MM.1S (cell line): Measurements from ENCODE around the gene DTHD1.

Source experiments
- DNase-seq: peaks from one replicate; pipeline ENCODE4 v3.0.0-alpha.2; 2015
- H2AFZ ChIP-seq: fragments of 300-600 bp; sonication (generic); 2 replicates; pipeline ENCODE4 v1.6.0; 2016; ENCODE audit warnings: antibody characterized with exemption, low read length
- H3F3A ChIP-seq: fragments of 300-600 bp; sonication (generic); 2 replicates; pipeline ENCODE4 v1.6.1; 2016; ENCODE audit warnings: mild to moderate bottlenecking, antibody characterized with exemption, low read length, moderate library complexity, mixed read lengths; ENCODE audit not compliant: insufficient read depth
- H3K27ac ChIP-seq: fragments of 300-600 bp; sonication (generic); 2 replicates; pipeline ENCODE4 v1.5.1; 2016; ENCODE audit warnings: mild to moderate bottlenecking, low read length
- H3K27me3 ChIP-seq: fragments of 300-600 bp; sonication (generic); replicated peaks from 2 replicates; pipeline ENCODE4 v1.6.0; 2016; ENCODE audit warnings: low read length; ENCODE audit not compliant: insufficient read depth
- H3K36me3 ChIP-seq: fragments of 300-600 bp; sonication (generic); replicated peaks from 2 replicates; pipeline ENCODE4 v1.6.1; 2016; ENCODE audit warnings: mild to moderate bottlenecking, low read length, mixed read lengths; ENCODE audit not compliant: insufficient read depth
- H3K4me1 ChIP-seq: fragments of 300-600 bp; sonication (generic); 2 replicates; pipeline ENCODE4 v1.6.1; 2016; ENCODE audit warnings: low read length, mixed read lengths
- H3K4me2 ChIP-seq: fragments of 300-600 bp; sonication (generic); 2 replicates; pipeline ENCODE4 v1.6.0; 2016; ENCODE audit warnings: low read depth, low read length
- H3K4me3 ChIP-seq: fragments of 300-600 bp; sonication (generic); 2 replicates; pipeline ENCODE4 v1.5.1; 2016; ENCODE audit warnings: low read length, mixed read lengths
- H3K79me2 ChIP-seq: fragments of 300-600 bp; sonication (generic); 2 replicates; pipeline ENCODE4 v1.6.1; 2016; ENCODE audit warnings: mixed run types, low read length, mixed read lengths
- H3K9ac ChIP-seq: fragments of 300-600 bp; sonication (generic); 2 replicates; pipeline ENCODE4 v1.6.1; 2016; ENCODE audit warnings: low read length, mixed read lengths
- H3K9me2 ChIP-seq: fragments of 300-600 bp; sonication (generic); replicated peaks from 2 replicates; pipeline ENCODE4 v1.6.1; 2016; ENCODE audit warnings: mild to moderate bottlenecking, low read length, mixed read lengths; ENCODE audit not compliant: insufficient read depth
- H3K9me3 ChIP-seq: fragments of 300-600 bp; sonication (generic); replicated peaks from 2 replicates; pipeline ENCODE4 v1.6.1; 2016; ENCODE audit warnings: mild to moderate bottlenecking, low read length, mixed read lengths; ENCODE audit not compliant: insufficient read depth
- H4K20me1 ChIP-seq: fragments of 300-600 bp; sonication (generic); 2 replicates; pipeline ENCODE4 v1.6.1; 2016; ENCODE audit warnings: mild to moderate bottlenecking, low read length, moderate library complexity, mixed read lengths; ENCODE audit not compliant: insufficient read depth
- EZH2 ChIP-seq: fragments of 300-600 bp; sonication (generic); optimal IDR thresholded peaks from 2 replicates; pipeline ENCODE3; 2017; ENCODE audit warnings: low read depth, mild to moderate bottlenecking, antibody characterized with exemption, low read length, mixed read lengths
- EZH2phosphoT487 ChIP-seq: fragments of 300-600 bp; sonication (generic); IDR thresholded peaks from 2 replicates; pipeline ENCODE4 v1.6.1; 2018; ENCODE audit warnings: antibody characterized with exemption, low read length
- TF ChIP-seq, protein P1 (sequence below): fragments of 300-600 bp; sonication (generic); IDR thresholded peaks from 2 replicates; pipeline ENCODE4 v1.5.1; 2016; ENCODE audit warnings: antibody characterized with exemption, low read length, mixed read lengths

DTHD1 gene

DNA sequence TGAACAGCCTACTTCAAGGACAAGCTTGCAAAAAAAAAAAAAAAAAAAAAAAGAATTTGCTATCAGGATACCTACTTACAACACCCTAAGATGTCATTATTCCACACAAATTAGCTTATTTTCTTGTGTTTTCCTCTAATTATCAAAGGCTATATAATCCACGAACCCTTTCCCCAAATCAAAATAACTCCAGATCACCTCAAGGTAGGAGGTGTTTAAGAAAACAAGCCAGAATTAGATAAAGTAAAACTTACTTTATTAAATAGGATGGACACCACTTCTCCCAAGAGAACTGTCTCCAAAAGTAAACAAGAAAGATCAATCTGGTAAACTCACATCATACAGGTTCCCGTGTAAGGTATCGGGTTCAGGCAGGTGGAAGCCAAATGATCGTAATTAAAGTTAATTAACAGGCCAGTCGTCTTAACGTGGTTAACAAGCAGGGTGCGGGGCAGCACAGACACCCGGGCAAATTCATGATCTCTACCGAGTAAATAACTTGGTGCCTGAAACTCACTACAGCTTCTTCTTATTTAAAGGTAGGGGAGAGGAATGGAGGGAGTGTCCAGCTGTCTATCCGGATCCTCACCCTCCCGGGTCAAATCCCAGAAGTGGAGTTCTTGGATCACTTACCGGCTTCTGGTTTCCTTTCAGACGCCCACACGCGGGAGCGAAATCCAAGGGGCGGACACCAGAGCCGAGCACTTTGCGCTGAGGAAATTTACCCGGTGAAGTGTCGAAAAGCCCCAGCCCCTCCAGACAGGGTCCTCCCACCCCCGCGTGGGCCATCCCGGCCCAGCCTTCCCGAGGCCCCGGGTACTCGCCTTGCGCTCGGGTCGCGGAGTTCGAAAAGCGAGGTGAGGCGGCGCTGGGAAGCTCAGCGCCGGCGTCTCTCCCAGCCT lies 37.8 kb upstream of the DTHD1 start:
- H3K79me2 ChIP-seq, result peaks cover 37% of the 10 kb centered on the region
- no peaks in the 10 kb centered on the region for H3K9me2 ChIP-seq
- H3K9me3 ChIP-seq, result no peaks in the 10 kb centered on the region
- TF ChIP-seq, protein P1, sequence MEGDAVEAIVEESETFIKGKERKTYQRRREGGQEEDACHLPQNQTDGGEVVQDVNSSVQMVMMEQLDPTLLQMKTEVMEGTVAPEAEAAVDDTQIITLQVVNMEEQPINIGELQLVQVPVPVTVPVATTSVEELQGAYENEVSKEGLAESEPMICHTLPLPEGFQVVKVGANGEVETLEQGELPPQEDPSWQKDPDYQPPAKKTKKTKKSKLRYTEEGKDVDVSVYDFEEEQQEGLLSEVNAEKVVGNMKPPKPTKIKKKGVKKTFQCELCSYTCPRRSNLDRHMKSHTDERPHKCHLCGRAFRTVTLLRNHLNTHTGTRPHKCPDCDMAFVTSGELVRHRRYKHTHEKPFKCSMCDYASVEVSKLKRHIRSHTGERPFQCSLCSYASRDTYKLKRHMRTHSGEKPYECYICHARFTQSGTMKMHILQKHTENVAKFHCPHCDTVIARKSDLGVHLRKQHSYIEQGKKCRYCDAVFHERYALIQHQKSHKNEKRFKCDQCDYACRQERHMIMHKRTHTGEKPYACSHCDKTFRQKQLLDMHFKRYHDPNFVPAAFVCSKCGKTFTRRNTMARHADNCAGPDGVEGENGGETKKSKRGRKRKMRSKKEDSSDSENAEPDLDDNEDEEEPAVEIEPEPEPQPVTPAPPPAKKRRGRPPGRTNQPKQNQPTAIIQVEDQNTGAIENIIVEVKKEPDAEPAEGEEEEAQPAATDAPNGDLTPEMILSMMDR, result no peak
- TF ChIP-seq EZH2phosphoT487 (no peak), EZH2 (no peak)
- no peaks in the 10 kb centered on the region for H3K27me3 ChIP-seq
- H4K20me1 ChIP-seq, result no peaks in the 10 kb centered on the region
- peaks cover 16% of the 10 kb centered on the region for H3F3A ChIP-seq
- H3K4me3 ChIP-seq, result peak overlapping the region; percentile 80
- peak; percentile 37 for DNase-seq
- H2AFZ ChIP-seq, result peak overlapping the region; percentile 85
- peak overlapping the region; percentile 77 for H3K9ac ChIP-seq
- peak overlapping the region; percentile 57; the same call in 1 of the 2 replicates for H3K27ac ChIP-seq
- H3K4me1 ChIP-seq, result peaks cover 20% of the 10 kb centered on the region
- H3K4me2 ChIP-seq, result peak overlapping the region; percentile 73
- H3K36me3 ChIP-seq, result no peaks in the 10 kb centered on the region

DNA sequence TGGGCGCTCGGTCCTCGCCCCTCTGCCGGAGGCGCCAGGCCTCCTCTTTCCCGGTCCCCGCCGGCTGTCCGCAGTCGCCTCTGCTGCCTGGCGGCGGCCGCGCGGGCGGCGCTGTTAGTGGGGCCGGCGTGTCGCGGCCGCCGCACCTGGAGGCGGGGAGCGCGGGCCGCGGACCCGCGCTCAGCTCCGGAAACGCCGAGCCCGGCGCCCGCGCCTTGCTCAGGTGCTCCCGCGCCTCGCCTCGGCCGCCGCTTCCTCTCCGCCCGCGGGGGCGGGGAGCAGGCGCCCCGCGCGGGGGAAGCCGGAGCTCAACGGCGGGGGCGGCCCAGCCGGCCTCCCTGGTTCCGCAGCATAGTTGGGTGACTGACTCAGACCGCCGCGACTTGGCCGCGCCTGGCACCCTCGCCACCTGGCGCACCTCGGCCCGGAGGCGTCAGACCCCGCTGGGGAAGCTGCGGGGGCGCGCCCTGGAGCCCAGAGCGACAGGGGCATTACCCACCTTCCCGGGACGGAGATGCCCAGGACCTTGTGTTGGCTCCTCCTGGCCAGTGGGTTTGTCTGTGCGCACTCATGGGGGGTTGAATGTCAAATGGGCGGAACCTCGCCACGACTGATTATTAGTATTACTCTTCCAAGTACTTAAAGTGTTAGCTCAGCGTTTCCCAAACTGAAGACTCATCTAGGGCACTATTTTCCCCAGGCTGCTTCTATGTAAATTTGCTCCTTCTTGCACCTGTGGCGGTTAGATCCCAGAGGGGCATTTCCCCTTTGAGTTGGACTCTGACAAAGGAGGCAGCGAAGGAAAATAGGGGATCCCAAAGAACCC lies 36.9 kb upstream of the DTHD1 start, which contains the start of gene ARAP2:
Gene ARAP2, minus strand, starts transcription at position 258 of the 826 bp plus-strand sequence. CDS start 15,028 bp downstream, outside the sequence.
- H3K4me3 ChIP-seq, result peak within 1 kb of the TSS; percentile 80
- H3K4me2 ChIP-seq, result peak within 1 kb of the TSS; percentile 80
- H3K79me2 ChIP-seq, result peaks cover 32% of the 10 kb centered on the region
- peak within 1 kb of the TSS; percentile 85 for H2AFZ ChIP-seq
- TF ChIP-seq, protein P1, result no peak
- TF ChIP-seq EZH2 (no peak), EZH2phosphoT487 (no peak)
- H3K27me3 ChIP-seq, result no peaks in the 10 kb centered on the region
- peak within 1 kb of the TSS; percentile 77 for H3K9ac ChIP-seq
- DNase-seq, result peak; percentile 77
- peak within 1 kb of the TSS; percentile 57; the same call in 1 of the 2 replicates for H3K27ac ChIP-seq
- H4K20me1 ChIP-seq, result no peaks in the 10 kb centered on the region
- peaks cover 20% of the 10 kb centered on the region for H3K4me1 ChIP-seq
- peaks cover 16% of the 10 kb centered on the region for H3F3A ChIP-seq
- H3K9me3 ChIP-seq, result no peaks in the 10 kb centered on the region
- no peaks in the 10 kb centered on the region for H3K9me2 ChIP-seq
- no peaks in the 10 kb centered on the region for H3K36me3 ChIP-seq

DNA sequence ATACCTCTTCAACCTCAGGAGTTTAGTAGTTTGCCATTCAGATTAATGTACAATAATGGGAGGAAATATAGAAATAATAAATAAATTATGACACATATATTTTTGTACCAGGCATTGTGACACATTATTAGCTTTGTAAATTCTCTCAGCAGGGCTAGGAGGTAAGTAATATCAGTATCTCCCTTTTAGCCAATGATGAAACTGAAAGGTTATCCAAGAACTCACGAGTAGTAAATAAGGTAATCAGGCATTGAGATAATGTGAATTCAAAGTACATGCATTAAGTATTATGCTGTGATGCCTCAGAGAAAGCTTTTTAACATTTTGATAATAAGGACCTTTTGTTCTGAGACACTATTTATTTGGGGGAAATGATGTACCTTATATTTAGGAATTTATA lies 31.8 kb upstream of the DTHD1 start:
- no peak for TF ChIP-seq EZH2
- no peak for DNase-seq
- Histone ChIP-seq H3K79me2 (no peaks in the 10 kb centered on the region), H2AFZ (no peak overlapping the region), H3K4me2 (no peak overlapping the region), H3K4me3 (no peak overlapping the region), H3K27me3 (no peaks in the 10 kb centered on the region), H3K9me2 (no peaks in the 10 kb centered on the region), H3K27ac (no peak overlapping the region), H4K20me1 (no peaks in the 10 kb centered on the region), H3K36me3 (no peaks in the 10 kb centered on the region), H3K4me1 (no peaks in the 10 kb centered on the region), H3K9me3 (no peaks in the 10 kb centered on the region), H3K9ac (no peak overlapping the region), H3F3A (peaks cover 2% of the 10 kb centered on the region; the same call in 1 of the 2 replicates)
